ENCODE measurements around the gene SFXN4.

The SFXN4 gene

GRCh38 chr10:119165171-119166117, at the start of gene SFXN4:
Gene SFXN4 (minus strand): TSS chr10:119165714. CDS start chr10:119165647, 67 bp downstream.
- intact Hi-C loops (cut with DNase I; ENCODE audit: low total_unique reads) = no loop called here
- H3K36me3 ChIP-seq = peaks cover 23 to 33% (median 25%) of the 10 kb centered on the region in 3 donors

GRCh38 chr10:119211625-119212441, 46.3 kb upstream of the SFXN4 start:
- peak in 1 of 2 donors; percentile 53 for DNase-seq
- Histone ChIP-seq H3K36me3 (no peaks in the 10 kb centered on the region), H3K27ac (peak overlapping the region; percentile 87 to 90), H3K4me3 (peak overlapping the region; percentile 6 to 30), H3K4me1 (peaks cover 0 to 67% (median 36%) of the 10 kb centered on the region in 4 donors), H3K9me3 (no peaks in the 10 kb centered on the region), H3K27me3 (no peaks in the 10 kb centered on the region)
- intact Hi-C loops (cut with DNase I; ENCODE audit: low total_unique reads) = loop anchor here (5.0 kb wide), 1 partner anchor 40 kb away; no protein-coding TSS in a partner anchor
- TF ChIP-seq CTCF (IDR thresholded peaks at IDR 0.05) = no peak

More at GRCh38 chr10:119165171-119166117, at the start of gene SFXN4:
- Histone ChIP-seq H3K27me3 (no peaks in the 10 kb centered on the region), H3K9me3 (no peaks in the 10 kb centered on the region), H3K4me1 (peaks cover 0 to 18% (median 8%) of the 10 kb centered on the region in 4 donors), H3K4me3 (peak within 1 kb of the TSS; percentile 68 to 83), H3K27ac (peak within 1 kb of the TSS; percentile 83 to 96)
- DNase-seq = peak; percentile 77 to 90
- TF ChIP-seq CTCF (IDR thresholded peaks at IDR 0.05) = peak in 1 of 2 experiments; percentile 16

GRCh38 chr10:119211176-119211575, 45.7 kb upstream of the SFXN4 start:
- peak overlapping the region; percentile 87 to 90 for H3K27ac ChIP-seq
- H3K27me3 ChIP-seq = no peaks in the 10 kb centered on the region
- DNase-seq = no peak
- H3K9me3 ChIP-seq = no peaks in the 10 kb centered on the region
- peak overlapping the region in 1 of 2 donors; percentile 30 for H3K4me3 ChIP-seq
- H3K4me1 ChIP-seq = peaks cover 0 to 65% (median 39%) of the 10 kb centered on the region in 4 donors
- intact Hi-C loops (cut with DNase I; ENCODE audit: low total_unique reads) = loop anchor here (5.0 kb wide), 1 partner anchor 41 kb away; no protein-coding TSS in a partner anchor
- H3K36me3 ChIP-seq = no peaks in the 10 kb centered on the region
- TF ChIP-seq CTCF (IDR thresholded peaks at IDR 0.05) = no peak

- no peaks in the 10 kb centered on the region for H3K9me3 ChIP-seq
- no peak for DNase-seq
- H3K4me1 ChIP-seq = peaks cover 0 to 66% (median 44%) of the 10 kb centered on the region in 4 donors
- no peak for TF ChIP-seq CTCF (IDR thresholded peaks at IDR 0.05)
- H3K4me3 ChIP-seq = peak overlapping the region in 1 of 2 donors; percentile 87
- intact Hi-C loops (cut with DNase I; ENCODE audit: low total_unique reads) = loop anchor here (5.0 kb wide), 1 partner anchor 42 kb away; no protein-coding TSS in a partner anchor
- H3K27me3 ChIP-seq = no peaks in the 10 kb centered on the region
- H3K27ac ChIP-seq = peak overlapping the region; percentile 87 to 90
- H3K36me3 ChIP-seq = no peaks in the 10 kb centered on the region
Measured at GRCh38 chr10:119210633-119211032, 45.1 kb upstream of the SFXN4 start.

GRCh38 chr10:119209736-119210355, 44.3 kb upstream of the SFXN4 start:
- intact Hi-C loops (cut with DNase I; ENCODE audit: low total_unique reads) = loop anchor here (5.0 to 10.0 kb wide), 4 partner anchors 42 to 205 kb away; no protein-coding TSS in a partner anchor
- DNase-seq = peak in 1 of 2 donors; percentile 28
- peak overlapping the region; percentile 87 to 97 for H3K4me3 ChIP-seq
- H3K9me3 ChIP-seq = no peaks in the 10 kb centered on the region
- no peaks in the 10 kb centered on the region for H3K36me3 ChIP-seq
- no peaks in the 10 kb centered on the region for H3K27me3 ChIP-seq
- peak overlapping the region; percentile 87 to 90 for H3K27ac ChIP-seq
- H3K4me1 ChIP-seq = peaks cover 0 to 59% (median 43%) of the 10 kb centered on the region in 4 donors
- peak in 1 of 2 experiments; percentile 8 for TF ChIP-seq CTCF (IDR thresholded peaks at IDR 0.05)

Measured in tibial artery (tissue), 4 donors.